HEK293T (cell line): ENCODE data around the gene DESI1.

Experiments used
- ELF4 ChIP-seq: fragments of 450-650 bp; IDR thresholded peaks from 2 replicates; pipeline ENCODE4 v1.6.1; 2017; ENCODE audit warnings: antibody characterized with exemption
- SP1 ChIP-seq: fragments of 450-650 bp; IDR thresholded peaks from 2 replicates; pipeline ENCODE4 v1.6.1; 2017
- SUZ12 ChIP-seq: fragments of 450-650 bp; IDR thresholded peaks from 2 replicates; pipeline ENCODE4 v1.6.1; 2016; ENCODE audit warnings: mild to moderate bottlenecking
- TARDBP ChIP-seq: fragments of 450-650 bp; IDR thresholded peaks from 2 replicates; pipeline ENCODE4 v1.6.1; 2016

- TF ChIP-seq TARDBP, result no peak
- TF ChIP-seq SUZ12, result no peak
- TF ChIP-seq ELF4, result no peak
- no peak for TF ChIP-seq SP1
These were observed 64.3 kb downstream of the DESI1 start for GRCh38 chr22:41556561-41556960.
